CD8-positive, alpha-beta memory T cell (primary cell): ENCODE measurements around the gene HEATR3. TPM values are rescaled to one million over a fixed set of nuclear protein-coding genes. Genes with fewer than 3 reads are reported as not detected.

Experiments
- polyA plus RNA-seq: library from polyadenylated mRNA; unstranded; fragments of 300-500 nt; fragmentation: Illumina TruSeq; gene quantifications from one replicate; pipeline ENCODE4 v1.2.3, GENCODE V29; 2021
- total RNA-seq, 2 experiments: library from RNA; stranded (reverse); gene quantifications; one replicate each; pipeline ENCODE4 v1.2.3, GENCODE V29; 2021

The HEATR3 gene
- total and polyA plus RNA-seq, 3 experiments from 2014 or later = 7.4 to 26.2 (median 25.5) TPM

Other genes starting within 250 kb of the HEATR3 start
- gene ZNF423, start 209.9 kb upstream of the HEATR3 start, total RNA-seq = not detected
- gene ZNF423, start 209.9 kb upstream of the HEATR3 start, polyA plus RNA-seq = not detected
- 10 to 100 TPM; 21.2 to 23.6 TPM for gene CNEP1R1, start 40.7 kb upstream of the HEATR3 start, total RNA-seq
- gene CNEP1R1, start 40.7 kb upstream of the HEATR3 start, polyA plus RNA-seq = 22.8 TPM
- gene TENT4B, start 87.3 kb downstream of the HEATR3 start, total RNA-seq = 10 to 100 TPM; 21.6 to 23.0 TPM
- gene TENT4B, start 87.3 kb downstream of the HEATR3 start, polyA plus RNA-seq = 5.6 TPM
- 10 to 100 TPM; 76.6 to 83.4 TPM for gene ADCY7, start 200.6 kb downstream of the HEATR3 start, total RNA-seq
- 88.1 TPM for gene ADCY7, start 200.6 kb downstream of the HEATR3 start, polyA plus RNA-seq